ENCODE results near the gene CEP95.

DNA sequence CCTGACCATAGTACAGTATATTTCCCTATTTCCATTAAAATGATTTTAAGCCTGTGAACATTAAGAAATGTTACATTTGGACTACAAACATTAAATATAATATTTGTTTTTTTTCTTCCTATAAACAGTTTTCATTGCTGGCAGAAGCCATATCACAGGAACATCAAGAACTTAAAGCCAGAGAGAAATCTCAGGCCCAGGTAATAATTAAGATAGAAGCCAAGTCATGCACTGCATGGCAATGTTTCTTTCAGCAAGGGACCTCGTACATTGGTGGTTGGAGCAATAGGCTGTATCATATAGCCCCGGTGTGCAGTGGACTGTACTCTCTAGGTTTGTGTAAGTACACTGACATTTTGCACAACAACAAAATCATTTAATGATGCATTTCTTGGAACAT, 30.1 kb downstream of the CEP95 start:
- TF ChIP-seq PATZ1 (tag by site-specific recombination; IDR thresholded peaks at IDR 0.05) (no peak), ZNF558 (tag by site-specific recombination; IDR thresholded peaks at IDR 0.05) (no peak), GLIS1 (tag by site-specific recombination; IDR thresholded peaks at IDR 0.05) (no peak), SP2 (tag by site-specific recombination; IDR thresholded peaks at IDR 0.05) (no peak), ZNF169 (tag by site-specific recombination; IDR thresholded peaks at IDR 0.05) (no peak), ZNF138 (tag by site-specific recombination; IDR thresholded peaks at IDR 0.05; ENCODE audit: borderline replicate concordance) (no peak), ZBTB7A (tag by site-specific recombination; IDR thresholded peaks at IDR 0.05; ENCODE audit: low read depth) (no peak)
- TF ChIP-seq, protein P1, sequence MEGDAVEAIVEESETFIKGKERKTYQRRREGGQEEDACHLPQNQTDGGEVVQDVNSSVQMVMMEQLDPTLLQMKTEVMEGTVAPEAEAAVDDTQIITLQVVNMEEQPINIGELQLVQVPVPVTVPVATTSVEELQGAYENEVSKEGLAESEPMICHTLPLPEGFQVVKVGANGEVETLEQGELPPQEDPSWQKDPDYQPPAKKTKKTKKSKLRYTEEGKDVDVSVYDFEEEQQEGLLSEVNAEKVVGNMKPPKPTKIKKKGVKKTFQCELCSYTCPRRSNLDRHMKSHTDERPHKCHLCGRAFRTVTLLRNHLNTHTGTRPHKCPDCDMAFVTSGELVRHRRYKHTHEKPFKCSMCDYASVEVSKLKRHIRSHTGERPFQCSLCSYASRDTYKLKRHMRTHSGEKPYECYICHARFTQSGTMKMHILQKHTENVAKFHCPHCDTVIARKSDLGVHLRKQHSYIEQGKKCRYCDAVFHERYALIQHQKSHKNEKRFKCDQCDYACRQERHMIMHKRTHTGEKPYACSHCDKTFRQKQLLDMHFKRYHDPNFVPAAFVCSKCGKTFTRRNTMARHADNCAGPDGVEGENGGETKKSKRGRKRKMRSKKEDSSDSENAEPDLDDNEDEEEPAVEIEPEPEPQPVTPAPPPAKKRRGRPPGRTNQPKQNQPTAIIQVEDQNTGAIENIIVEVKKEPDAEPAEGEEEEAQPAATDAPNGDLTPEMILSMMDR (tag by site-specific recombination; IDR thresholded peaks at IDR 0.05) = no peak
